Common myeloid progenitor, CD34-positive (primary cell): ENCODE measurements around the gene DHX35.

Source experiments
- CTCF ChIA-PET: fragments of 350-600 bp; sonication (Branson Sonifier 250); formaldehyde crosslinking; loops from one replicate; lab custom pipeline; 2021; ENCODE audit warnings: antibody characterized with exemption; lab: Charles Lee
- POLR2A ChIA-PET: fragments of 350-600 bp; sonication (Branson Sonifier 250); formaldehyde crosslinking; loops from one replicate; lab custom pipeline; 2021; ENCODE audit warnings: antibody characterized with exemption; lab: Charles Lee
- DNase-seq, 3 donors: peaks; one replicate each; pipeline versions ENCODE4 v3.0.0 to v3.0.0-alpha.2; 2013
- H3K27ac ChIP-seq, 2 experiments: 1 replicate in 1 of 2; 2 replicates in 1 of 2; pipeline ENCODE4 v1.7.0; 2013; ENCODE audit warnings: inconsistent platforms in 2 of 2, low read length in 2 of 2, mild to moderate bottlenecking in 2 of 2, low read depth in 1 of 2, moderate library complexity in 1 of 2; ENCODE audit not compliant: severe bottlenecking in 2 of 2, insufficient read depth in 1 of 2, poor library complexity in 1 of 2
- H3K27me3 ChIP-seq, 5 experiments: replicated peaks in 2 of 5; 1 replicate in 3 of 5; 2 replicates in 2 of 5; pipeline versions ENCODE4 v1.6.1 to v1.7.0; 2013; ENCODE audit warnings: low read length in 4 of 5, mild to moderate bottlenecking in 2 of 5, moderate library complexity in 2 of 5, inconsistent platforms in 1 of 5; ENCODE audit not compliant: insufficient read depth in 5 of 5, control insufficient read depth in 4 of 5
- H3K36me3 ChIP-seq, 4 experiments: 1 replicate in 2 of 4; 2 replicates in 2 of 4; pipeline versions ENCODE4 v1.6.1 to v1.7.0; 2013; ENCODE audit warnings: low read length in 3 of 4, control low read depth in 1 of 4, mild to moderate bottlenecking in 1 of 4; ENCODE audit not compliant: control insufficient read depth in 4 of 4, insufficient read depth in 4 of 4
- H3K4me1 ChIP-seq, 4 experiments: 1 replicate in 3 of 4; 2 replicates in 1 of 4; pipeline versions ENCODE4 v1.6.1 to v1.7.1; 2013; ENCODE audit warnings: low read length in 3 of 4, mild to moderate bottlenecking in 3 of 4, control low read depth in 1 of 4, inconsistent platforms in 1 of 4, moderate library complexity in 1 of 4; ENCODE audit not compliant: control insufficient read depth in 4 of 4, insufficient read depth in 4 of 4; ENCODE audit errors: control extremely low read depth in 1 of 4
- H3K4me3 ChIP-seq, 7 experiments: 1 replicate in 4 of 7; 2 replicates in 3 of 7; pipeline versions ENCODE4 v1.5.1 to v1.7.0; 2013; ENCODE audit warnings: mild to moderate bottlenecking in 7 of 7, low read length in 6 of 7, moderate library complexity in 6 of 7, inconsistent platforms in 2 of 7, low read depth in 2 of 7, control low read depth in 1 of 7; ENCODE audit not compliant: insufficient read depth in 4 of 7, control insufficient read depth in 1 of 7; ENCODE audit errors: extremely low read depth in 1 of 7
- H3K9me3 ChIP-seq, 5 experiments: 1 replicate in 4 of 5; 2 replicates in 1 of 5; pipeline versions ENCODE4 v1.6.1 to v1.7.1; 2013; ENCODE audit warnings: low read length in 4 of 5, mild to moderate bottlenecking in 2 of 5, inconsistent platforms in 1 of 5, low read depth in 1 of 5, moderate library complexity in 1 of 5; ENCODE audit not compliant: control insufficient read depth in 4 of 5, insufficient read depth in 2 of 5; ENCODE audit errors: control extremely low read depth in 1 of 5
- WGBS: methylation state at CpG from one replicate; pipeline ENCODE4 v1.1.5; 2013; ENCODE audit not compliant: insufficient coverage; 5-methylcytosine and 5-hydroxymethylcytosine counted together

DHX35 gene

DNA sequence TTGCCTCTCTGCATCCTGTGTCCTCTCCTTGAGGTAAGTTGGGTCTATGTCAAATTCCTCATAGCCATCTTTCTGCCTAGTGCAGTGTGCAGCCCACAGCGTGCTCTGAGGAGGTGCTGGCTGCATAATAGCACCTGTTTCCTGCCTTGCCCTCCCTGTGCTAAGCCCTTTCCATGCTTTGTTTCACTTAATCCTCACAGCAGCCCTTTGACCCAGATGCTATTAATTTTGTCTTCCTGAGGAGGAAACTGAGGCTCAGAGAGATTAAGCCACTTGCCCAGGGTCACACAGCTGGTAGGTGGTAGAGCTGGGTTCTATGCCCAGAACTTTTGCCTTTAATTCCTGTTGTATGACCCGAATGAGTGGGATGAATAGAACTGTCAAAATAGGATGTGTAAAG lies 22.5 kb upstream of the DHX35 start:
- no peak overlapping the region for H3K27ac ChIP-seq
- DNase-seq = no peak
- ChIA-PET CTCF (no interaction called here), POLR2A (no interaction called here)
- no peaks in the 10 kb centered on the region for H3K27me3 ChIP-seq
- peaks cover 0 to 3% (median 0%) of the 10 kb centered on the region in 4 experiments for H3K4me1 ChIP-seq
- WGBS = 100% methylated on average over 1 of the region's 2 CpGs
- H3K36me3 ChIP-seq = peaks cover 6 to 69% (median 16%) of the 10 kb centered on the region in 4 experiments
- H3K9me3 ChIP-seq = no peaks in the 10 kb centered on the region
- H3K4me3 ChIP-seq = no peak overlapping the region

GRCh38 chr20:38940644-38941043 lies 21.5 kb upstream of the DHX35 start:
- DNase-seq = no peak
- H3K36me3 ChIP-seq = peaks cover 6 to 74% (median 17%) of the 10 kb centered on the region in 4 experiments
- no peaks in the 10 kb centered on the region for H3K27me3 ChIP-seq
- no peaks in the 10 kb centered on the region for H3K9me3 ChIP-seq
- ChIA-PET CTCF (interaction anchor here (1.0 to 1.3 kb wide), 2 partner anchors 11 to 21 kb away, joined by 3 read pairs; no protein-coding TSS in a partner anchor), POLR2A (no interaction called here)
- no peak overlapping the region for H3K27ac ChIP-seq
- no peak overlapping the region for H3K4me3 ChIP-seq
- H3K4me1 ChIP-seq = peaks cover 0 to 3% (median 0%) of the 10 kb centered on the region in 4 experiments
- WGBS = 95% methylated on average over 5 of the region's 5 CpGs

GRCh38 chr20:38941726-38942389 lies 20.3 kb upstream of the DHX35 start:
- Histone ChIP-seq H3K4me1 (no peaks in the 10 kb centered on the region), H3K27ac (no peak overlapping the region), H3K9me3 (no peaks in the 10 kb centered on the region), H3K36me3 (peaks cover 8 to 76% (median 19%) of the 10 kb centered on the region in 4 experiments), H3K27me3 (no peaks in the 10 kb centered on the region), H3K4me3 (no peak overlapping the region)
- no peak for DNase-seq
- WGBS = 94% methylated on average over 5 of the region's 5 CpGs
- ChIA-PET POLR2A (no interaction called here), CTCF (interaction anchor here (1.2 to 1.3 kb wide), 2 partner anchors 14 to 22 kb away, joined by 3 read pairs; no protein-coding TSS in a partner anchor)

DNA sequence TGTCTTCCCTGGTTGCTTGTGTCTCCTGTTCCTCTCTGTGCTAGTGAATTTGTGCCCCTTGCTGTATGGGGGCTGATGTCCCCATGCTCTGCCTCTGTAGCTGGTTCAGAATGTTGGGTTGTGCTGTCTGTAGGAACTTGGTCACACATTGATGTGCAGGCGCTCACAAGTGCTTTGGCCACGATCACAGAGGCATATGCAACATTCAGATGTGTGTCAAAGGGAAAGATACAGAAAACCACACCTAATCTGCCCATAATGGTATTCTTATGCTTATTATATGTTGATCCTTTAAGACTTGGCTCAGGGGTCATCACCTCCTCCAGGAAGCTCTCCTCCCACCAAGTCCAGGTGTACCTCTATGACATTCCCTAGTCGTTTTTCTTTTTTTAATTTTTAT lies 17.1 kb upstream of the DHX35 start:
- Histone ChIP-seq H3K4me1 (peaks cover 0 to 9% (median 3%) of the 10 kb centered on the region in 4 experiments), H3K4me3 (no peak overlapping the region), H3K9me3 (no peaks in the 10 kb centered on the region), H3K27me3 (no peaks in the 10 kb centered on the region), H3K27ac (no peak overlapping the region), H3K36me3 (peaks cover 4 to 76% (median 19%) of the 10 kb centered on the region in 4 experiments)
- ChIA-PET CTCF (no interaction called here), POLR2A (no interaction called here)
- peak in 1 of 3 donors; percentile 20 for DNase-seq
- 100% methylated on average over 1 of the region's 3 CpGs for WGBS

- ChIA-PET CTCF (no interaction called here), POLR2A (no interaction called here)
- peaks cover 0 to 9% (median 3%) of the 10 kb centered on the region in 4 experiments for H3K4me1 ChIP-seq
- 100% methylated on average over 1 of the region's 3 CpGs for WGBS
- H3K9me3 ChIP-seq = no peaks in the 10 kb centered on the region
- DNase-seq = no peak
- peaks cover 8 to 76% (median 28%) of the 10 kb centered on the region in 4 experiments for H3K36me3 ChIP-seq
- no peak overlapping the region for H3K4me3 ChIP-seq
- peak overlapping the region in 1 of 2 experiments; percentile 57 for H3K27ac ChIP-seq
- no peaks in the 10 kb centered on the region for H3K27me3 ChIP-seq
Observed at GRCh38 chr20:38946836-38947235, 15.3 kb upstream of the DHX35 start.

DNA sequence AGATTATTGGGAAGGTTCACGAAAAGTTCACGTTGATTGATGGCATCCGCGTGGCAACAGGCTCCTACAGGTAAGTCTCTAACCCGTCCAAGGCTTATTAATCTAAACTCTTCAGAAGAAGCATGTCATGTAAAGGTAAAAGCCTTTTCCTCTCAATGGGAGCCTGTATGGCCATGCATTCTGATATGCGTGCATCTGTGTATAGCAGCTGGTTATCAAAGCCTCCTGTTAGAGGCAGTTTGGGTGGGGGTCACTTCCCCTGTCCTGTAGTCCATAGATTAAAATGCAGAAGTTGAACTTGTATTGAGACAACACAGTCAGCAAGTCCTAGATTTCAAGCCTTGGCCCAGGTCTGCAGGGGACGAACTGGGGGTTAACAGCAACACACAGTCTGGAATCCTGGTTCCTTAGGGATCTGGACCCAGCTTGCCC lies 14.2 kb upstream of the DHX35 start:
- Histone ChIP-seq H3K4me1 (peaks cover 0 to 9% (median 3%) of the 10 kb centered on the region in 4 experiments), H3K27ac (peak overlapping the region in 1 of 2 experiments; percentile 71), H3K36me3 (peaks cover 2 to 71% (median 31%) of the 10 kb centered on the region in 4 experiments), H3K9me3 (no peaks in the 10 kb centered on the region), H3K4me3 (no peak overlapping the region), H3K27me3 (no peaks in the 10 kb centered on the region)
- peak; percentile 78 to 95 (median 89) for DNase-seq
- ChIA-PET CTCF (no interaction called here), POLR2A (no interaction called here)
- WGBS = 52% methylated on average over 6 of the region's 7 CpGs

- Histone ChIP-seq H3K27ac (no peak overlapping the region), H3K4me1 (peaks cover 0 to 9% (median 3%) of the 10 kb centered on the region in 4 experiments), H3K36me3 (peaks cover 0 to 63% (median 34%) of the 10 kb centered on the region in 4 experiments), H3K4me3 (no peak overlapping the region), H3K27me3 (no peaks in the 10 kb centered on the region), H3K9me3 (no peaks in the 10 kb centered on the region)
- ChIA-PET POLR2A (no interaction called here), CTCF (interaction anchor here (2.2 kb wide), 1 partner anchor 11 kb away, joined by 7 read pairs; no protein-coding TSS in a partner anchor)
- WGBS = 86% methylated on average over 2 of the region's 2 CpGs
- no peak for DNase-seq
Observed at GRCh38 chr20:38950254-38950653, 11.9 kb upstream of the DHX35 start.
